Stimulated activated CD4-positive, alpha-beta T cell treated with anti-CD3 and anti-CD28 coated beads, TNF-alpha, amount 100 ng/mL, for 4 hours (primary cell): Measurements from ENCODE around the gene C6orf141.

ENCODE experiments used
- DNase-seq, 3 experiments: peaks; one replicate each; pipeline ENCODE4 v3.0.0-alpha.2; 2020; ENCODE audit warnings: low read depth in 3 of 3

Gene C6orf141

GRCh38 chr6:49539102-49539501, 11.4 kb upstream of the C6orf141 start:
- DNase-seq = no peak

- no peak for DNase-seq
Measured at GRCh38 chr6:49540614-49541013, 9.9 kb upstream of the C6orf141 start.

- DNase-seq = no peak
Measured at GRCh38 chr6:49541210-49541724, 9.2 kb upstream of the C6orf141 start.

- DNase-seq = no peak
Measured at GRCh38 chr6:49541936-49542335, 8.5 kb upstream of the C6orf141 start.

- DNase-seq = no peak
Measured at GRCh38 chr6:49543087-49543858, 7.2 kb upstream of the C6orf141 start.

- no peak for DNase-seq
Measured at GRCh38 chr6:49546331-49546730, 4.1 kb upstream of the C6orf141 start.

- no peak for DNase-seq
Measured at GRCh38 chr6:49548613-49549304, 1.7 kb upstream of the C6orf141 start.

GRCh38 chr6:49549691-49550491, 577 bp upstream of the C6orf141 start:
- DNase-seq = no peak

- DNase-seq = peak in 1 of 3 experiments; percentile 5
Measured at GRCh38 chr6:49551078-49551865, 804 bp downstream of the C6orf141 start.

- no peak for DNase-seq
Measured at GRCh38 chr6:49551866-49552129, 1.3 kb downstream of the C6orf141 start.

- no peak for DNase-seq
Measured at GRCh38 chr6:49552596-49552995, 2.1 kb downstream of the C6orf141 start.

- DNase-seq = no peak
Measured at GRCh38 chr6:49553384-49553783, 2.9 kb downstream of the C6orf141 start.

GRCh38 chr6:49555951-49556350, 5.5 kb downstream of the C6orf141 start:
- no peak for DNase-seq

GRCh38 chr6:49556429-49556837, 6.0 kb downstream of the C6orf141 start:
- DNase-seq = no peak

GRCh38 chr6:49557177-49557576, 6.7 kb downstream of the C6orf141 start:
- DNase-seq = no peak

GRCh38 chr6:49558238-49558637, 7.8 kb downstream of the C6orf141 start:
- no peak for DNase-seq

- DNase-seq = no peak
Measured at GRCh38 chr6:49563006-49563886, 12.8 kb downstream of the C6orf141 start.

GRCh38 chr6:49564552-49564951, 14.1 kb downstream of the C6orf141 start:
- DNase-seq = no peak

GRCh38 chr6:49565261-49565660, 14.8 kb downstream of the C6orf141 start:
- no peak for DNase-seq

- no peak for DNase-seq
Measured at GRCh38 chr6:49565855-49566254, 15.4 kb downstream of the C6orf141 start.
